PFSK-1 (cell line): ENCODE measurements around the gene C9orf153.

Source experiments
- FOXP2 ChIP-seq: optimal IDR thresholded peaks from 2 replicates; pipeline ENCODE3; 2011; ENCODE audit warnings: borderline replicate concordance, control low read depth, inconsistent platforms; ENCODE audit not compliant: insufficient read depth; ENCODE audit errors: extremely low read length, extremely low read depth
- POLR2AphosphoS5 ChIP-seq: IDR thresholded peaks from 2 replicates; pipeline ENCODE4 v1.6.1; 2012; ENCODE audit warnings: low read depth, mild to moderate bottlenecking, control low read depth, low read length, moderate library complexity
- REST ChIP-seq, 2 experiments: IDR thresholded peaks; 2 replicates each; pipeline versions ENCODE4 v1.6.1 to v1.8.0; 2011 to 2012; ENCODE audit warnings: low read depth in 2 of 2, low read length in 2 of 2, control low read depth in 1 of 2, inconsistent platforms in 1 of 2, mild to moderate bottlenecking in 1 of 2, moderate library complexity in 1 of 2; ENCODE audit not compliant: insufficient read depth in 1 of 2
- SIN3A ChIP-seq: IDR thresholded peaks from 2 replicates; pipeline ENCODE4 v1.6.1; 2012; ENCODE audit warnings: mild to moderate bottlenecking, low read length, moderate library complexity, borderline replicate concordance; ENCODE audit not compliant: insufficient read depth
- TAF1 ChIP-seq: IDR thresholded peaks from 2 replicates; pipeline ENCODE4 v1.6.1; 2012; ENCODE audit warnings: low read length, control low read depth, borderline replicate concordance; ENCODE audit not compliant: insufficient read depth

Gene C9orf153

GRCh38 chr9:86230858-86231257 is 28.6 kb downstream of the C9orf153 start:
- TF ChIP-seq POLR2AphosphoS5: no peak

- no peak for TF ChIP-seq REST (IDR thresholded peaks at IDR 0.05; ENCODE audit: insufficient read depth in 1 of 2, low read depth in 2 of 2, low read length in 2 of 2)
- TF ChIP-seq POLR2AphosphoS5: no peak
- TF ChIP-seq SIN3A: no peak
- TF ChIP-seq FOXP2: no peak
- TF ChIP-seq TAF1: no peak
Measured at GRCh38 chr9:86222667-86223066, 36.8 kb downstream of the C9orf153 start.

GRCh38 chr9:86219606-86220005 is 39.9 kb downstream of the C9orf153 start:
- TF ChIP-seq REST (IDR thresholded peaks at IDR 0.05; ENCODE audit: insufficient read depth in 1 of 2, low read depth in 2 of 2, low read length in 2 of 2) (no peak), SIN3A (no peak), FOXP2 (no peak), POLR2AphosphoS5 (no peak), TAF1 (no peak)

- TF ChIP-seq TAF1: no peak
- no peak for TF ChIP-seq REST (IDR thresholded peaks at IDR 0.05; ENCODE audit: insufficient read depth in 1 of 2, low read depth in 2 of 2, low read length in 2 of 2)
- no peak for TF ChIP-seq FOXP2
- TF ChIP-seq SIN3A: no peak
- no peak for TF ChIP-seq POLR2AphosphoS5
Measured at GRCh38 chr9:86217076-86217755, 42.2 kb downstream of the C9orf153 start.

- TF ChIP-seq FOXP2: no peak
- no peak for TF ChIP-seq SIN3A
- TF ChIP-seq REST (IDR thresholded peaks at IDR 0.05; ENCODE audit: insufficient read depth in 1 of 2, low read depth in 2 of 2, low read length in 2 of 2): no peak
- no peak for TF ChIP-seq TAF1
Measured at GRCh38 chr9:86207193-86207592, 52.3 kb downstream of the C9orf153 start.
